ENCODE measurements around the gene PGK1.
"Not testable (repeated sequence)": the region's sequence is repeated elsewhere in the genome, so short reads cannot be mapped to it uniquely, and the experiment has no call there.

The PGK1 gene

GRCh38 chrX:78163175-78163574, 59.1 kb downstream of the PGK1 start:
- DNase-seq (ENCODE audit: extremely low spot score, insufficient read length, low read depth); FAIRE-seq: not testable (repeated sequence)

- FAIRE-seq (no peak), DNase-seq (ENCODE audit: extremely low spot score, insufficient read length, low read depth) (no peak)
Observed at GRCh38 chrX:78165425-78165824, 61.4 kb downstream of the PGK1 start.

- no peak for DNase-seq (ENCODE audit: extremely low spot score, insufficient read length, low read depth)
- FAIRE-seq: no peak
Observed at GRCh38 chrX:78168065-78168464, 64.0 kb downstream of the PGK1 start.

Data from GM18507 (cell line).